KMS-11 (cell line): ENCODE results near the gene TMEM182.

ENCODE experiments used
- H2AFZ ChIP-seq: fragments of 200-600 bp; sonication (generic); 2 replicates; pipeline ENCODE4 v1.6.1; 2016; ENCODE audit warnings: antibody characterized with exemption, mixed run types, low read depth
- H3K27ac ChIP-seq: fragments of 200-600 bp; sonication (generic); 2 replicates; pipeline ENCODE4 v1.6.1; 2016; ENCODE audit warnings: mild to moderate bottlenecking, mixed run types
- H3K27me3 ChIP-seq: fragments of 200-600 bp; sonication (generic); 2 replicates; pipeline ENCODE4 v1.6.1; 2017; ENCODE audit warnings: mild to moderate bottlenecking, low read depth, mixed run types, moderate library complexity; ENCODE audit not compliant: insufficient read depth
- H3K36me3 ChIP-seq: fragments of 200-600 bp; sonication (generic); 2 replicates; pipeline ENCODE4 v1.6.1; 2017; ENCODE audit warnings: mild to moderate bottlenecking, mixed run types; ENCODE audit not compliant: insufficient read depth
- H3K4me1 ChIP-seq: fragments of 200-600 bp; sonication (generic); 2 replicates; pipeline ENCODE4 v1.6.1; 2016; ENCODE audit warnings: mild to moderate bottlenecking, low read depth, mixed run types; ENCODE audit not compliant: poor library complexity, severe bottlenecking
- H3K4me2 ChIP-seq: fragments of 200-600 bp; sonication (generic); 2 replicates; pipeline ENCODE4 v1.7.0; 2016; ENCODE audit warnings: mild to moderate bottlenecking, mixed run types
- H3K4me3 ChIP-seq: fragments of 200-600 bp; sonication (generic); IDR thresholded peaks from 2 replicates; pipeline ENCODE4 v1.6.1; 2017; ENCODE audit warnings: low read depth, low read length, mixed read lengths; ENCODE audit not compliant: insufficient read depth
- H3K79me2 ChIP-seq: fragments of 200-600 bp; sonication (generic); 2 replicates; pipeline ENCODE4 v1.6.1; 2016; ENCODE audit warnings: low read depth, mixed run types; ENCODE audit not compliant: insufficient read depth
- H3K9ac ChIP-seq: fragments of 200-600 bp; sonication (generic); 2 replicates; pipeline ENCODE4 v1.6.1; 2016; ENCODE audit warnings: mild to moderate bottlenecking, mixed run types
- H4K20me1 ChIP-seq: fragments of 200-600 bp; sonication (generic); 2 replicates; pipeline ENCODE4 v1.6.1; 2016; ENCODE audit warnings: mild to moderate bottlenecking, mixed run types; ENCODE audit not compliant: insufficient read depth
- CTCF ChIP-seq: fragments of 200-600 bp; sonication (generic); conservative IDR thresholded peaks from 2 replicates; pipeline ENCODE4 v1.6.1; 2017; ENCODE audit warnings: low read depth, mild to moderate bottlenecking, antibody characterized with exemption, low read length, moderate library complexity, mixed read lengths

The TMEM182 gene

GRCh38 chr2:102758439-102758838 is 3.4 kb upstream of the TMEM182 start:
- no peak overlapping the region for H3K27ac ChIP-seq
- H2AFZ ChIP-seq: no peak overlapping the region
- no peaks in the 10 kb centered on the region for H3K79me2 ChIP-seq
- H3K36me3 ChIP-seq: no peaks in the 10 kb centered on the region
- H3K4me3 ChIP-seq: no peak overlapping the region
- no peak for TF ChIP-seq CTCF
- no peaks in the 10 kb centered on the region for H3K4me1 ChIP-seq
- no peak overlapping the region for H3K9ac ChIP-seq
- H4K20me1 ChIP-seq: no peaks in the 10 kb centered on the region
- no peak overlapping the region for H3K4me2 ChIP-seq
- no peaks in the 10 kb centered on the region for H3K27me3 ChIP-seq

GRCh38 chr2:102764083-102764482 is 2.3 kb downstream of the TMEM182 start:
- no peaks in the 10 kb centered on the region for H3K79me2 ChIP-seq
- no peak overlapping the region for H3K4me3 ChIP-seq
- no peaks in the 10 kb centered on the region for H3K4me1 ChIP-seq
- TF ChIP-seq CTCF: no peak
- H3K9ac ChIP-seq: no peak overlapping the region
- H2AFZ ChIP-seq: no peak overlapping the region
- no peaks in the 10 kb centered on the region for H3K36me3 ChIP-seq
- no peaks in the 10 kb centered on the region for H3K27me3 ChIP-seq
- H4K20me1 ChIP-seq: no peaks in the 10 kb centered on the region
- no peak overlapping the region for H3K27ac ChIP-seq
- H3K4me2 ChIP-seq: no peak overlapping the region

DNA sequence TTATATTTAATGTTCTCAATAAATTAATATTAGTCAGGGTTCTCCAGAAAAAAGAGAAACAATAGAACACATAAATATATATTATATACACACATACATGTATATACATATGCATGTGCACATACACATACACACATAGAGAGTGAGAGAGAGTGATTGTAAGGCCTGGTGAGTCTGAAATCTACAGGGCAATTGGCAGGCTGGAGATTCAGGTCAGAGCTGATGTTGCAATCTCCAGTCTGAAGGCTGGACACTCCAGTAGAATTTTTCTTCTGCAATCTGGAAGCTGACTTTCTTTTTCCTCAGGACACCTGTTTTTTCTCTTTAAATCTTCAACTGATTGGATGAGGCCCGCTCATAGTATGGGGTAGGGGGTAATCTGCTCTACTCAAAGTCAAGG is 3.2 kb downstream of the TMEM182 start:
- H2AFZ ChIP-seq: no peak overlapping the region
- H3K4me3 ChIP-seq: no peak overlapping the region
- H3K27me3 ChIP-seq: no peaks in the 10 kb centered on the region
- no peak overlapping the region for H3K9ac ChIP-seq
- TF ChIP-seq CTCF: no peak
- no peak overlapping the region for H3K4me2 ChIP-seq
- H3K79me2 ChIP-seq: no peaks in the 10 kb centered on the region
- H3K4me1 ChIP-seq: no peaks in the 10 kb centered on the region
- no peak overlapping the region for H3K27ac ChIP-seq
- no peaks in the 10 kb centered on the region for H4K20me1 ChIP-seq
- no peaks in the 10 kb centered on the region for H3K36me3 ChIP-seq

- TF ChIP-seq CTCF: no peak
- H3K27ac ChIP-seq: no peak overlapping the region
- no peak overlapping the region for H3K4me2 ChIP-seq
Observed at GRCh38 chr2:102768253-102768652, 6.4 kb downstream of the TMEM182 start.

More at GRCh38 chr2:102768253-102768652, 6.4 kb downstream of the TMEM182 start:
- Histone ChIP-seq H3K4me3 (no peak overlapping the region), H3K36me3 (no peaks in the 10 kb centered on the region), H3K79me2 (no peaks in the 10 kb centered on the region), H3K27me3 (no peaks in the 10 kb centered on the region), H3K4me1 (no peaks in the 10 kb centered on the region), H2AFZ (no peak overlapping the region), H3K9ac (no peak overlapping the region), H4K20me1 (no peaks in the 10 kb centered on the region)
